GM21526 (cell line): ENCODE data around the gene AZIN2.
"Not testable (repeated sequence)": the region's sequence is repeated elsewhere in the genome, so short reads cannot be mapped to it uniquely, and the experiment has no call there.

Experiments
- ATAC-seq: cut with Tn5 transposase; IDR thresholded peaks from one replicate; pipeline ENCODE4 v1.9.1; 2021; ENCODE audit warnings: moderate library complexity; ENCODE audit not compliant: unreplicated experiment, low FRiP score

The AZIN2 gene

DNA sequence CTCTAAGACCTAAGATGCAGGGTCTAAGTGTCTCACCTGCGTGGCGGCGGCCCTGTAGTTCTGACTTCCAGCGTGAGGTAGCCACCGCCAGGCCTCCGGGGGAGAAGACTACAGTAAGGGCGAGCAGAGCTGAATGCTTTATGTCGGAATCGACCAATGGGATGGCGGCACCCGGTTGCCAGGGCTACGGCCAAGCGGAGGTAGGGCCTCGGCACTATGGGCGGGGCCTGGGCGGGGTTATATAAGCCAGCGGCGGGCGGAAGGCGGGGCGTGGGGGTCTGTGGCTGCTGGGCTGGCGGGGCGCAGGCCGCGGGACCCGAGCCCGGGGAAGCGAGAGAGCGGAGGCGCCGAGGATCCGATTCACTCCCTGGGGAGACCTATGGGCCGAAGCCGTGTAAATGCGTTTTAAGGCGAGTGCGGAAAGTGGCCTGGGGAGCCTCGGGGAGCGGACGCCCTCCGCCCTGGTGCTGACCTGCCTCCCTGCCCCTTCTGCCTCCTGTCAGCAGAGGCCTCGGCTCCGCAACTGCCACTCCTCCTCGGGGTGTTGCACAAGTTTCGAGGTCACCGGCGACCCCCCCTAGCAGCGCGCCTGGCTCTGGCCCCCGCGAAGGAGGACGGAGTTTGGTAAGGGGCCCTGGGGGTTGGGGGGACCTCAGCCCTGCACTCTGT is at the start of gene AZIN2:
TSS of gene AZIN2 (plus strand) at position 269 of the 669 bp plus-strand sequence. CDS start 1,097 bp downstream, outside the sequence.
- ATAC-seq: peak; percentile 89

DNA sequence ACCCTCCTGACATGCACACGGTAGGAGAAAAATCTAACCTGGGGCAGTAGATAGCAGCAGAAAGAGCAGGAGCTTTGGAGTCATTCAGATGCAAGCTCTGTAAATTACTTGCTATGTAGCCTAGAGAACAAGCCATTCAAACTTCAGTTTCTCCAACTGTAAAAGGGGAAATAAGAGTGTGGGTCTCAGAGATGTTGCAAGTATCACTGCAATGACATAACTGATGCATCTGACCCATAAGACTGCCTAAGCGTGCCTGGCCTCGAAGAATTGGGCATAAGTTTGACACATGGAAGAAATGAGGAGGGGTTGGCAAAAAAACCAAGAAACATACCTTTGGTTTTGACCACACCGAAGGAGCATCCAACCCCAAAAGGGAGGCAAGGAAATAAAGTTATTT is 49.4 kb upstream of the AZIN2 start:
- ATAC-seq: no peak

DNA sequence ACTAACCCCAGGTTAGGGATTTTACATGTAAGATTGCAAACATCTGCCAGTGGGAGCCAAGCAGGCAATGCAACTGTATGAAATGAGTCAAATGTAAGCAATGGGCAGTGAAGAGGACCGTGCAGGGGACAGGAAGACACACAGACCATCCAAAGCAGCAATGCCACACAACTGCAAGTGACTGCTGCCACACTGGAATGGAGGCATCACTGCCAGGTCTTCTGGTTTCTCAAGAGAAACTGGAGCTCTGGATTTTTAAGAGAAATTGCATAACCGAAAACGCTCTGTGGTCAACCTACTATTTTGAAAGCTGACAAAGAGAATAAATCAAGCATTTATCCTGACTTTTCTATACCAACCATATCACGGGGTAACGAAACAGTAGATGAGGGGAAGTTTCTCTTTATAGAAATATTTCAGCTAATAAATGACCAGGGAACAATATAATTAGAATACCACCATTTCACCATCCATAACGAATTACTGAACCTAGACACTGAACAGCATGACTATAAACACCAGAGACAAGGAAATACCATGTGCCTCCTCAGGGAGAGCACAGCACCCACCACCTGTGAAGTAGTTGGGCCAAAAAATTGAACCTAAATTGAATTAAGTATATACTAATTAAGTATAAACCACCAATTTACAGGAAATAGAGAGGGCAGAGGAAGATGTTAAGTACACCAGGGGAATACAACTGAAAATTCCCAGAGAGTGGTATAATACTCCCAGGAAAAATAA is 48.7 kb upstream of the AZIN2 start:
- ATAC-seq: no peak

DNA sequence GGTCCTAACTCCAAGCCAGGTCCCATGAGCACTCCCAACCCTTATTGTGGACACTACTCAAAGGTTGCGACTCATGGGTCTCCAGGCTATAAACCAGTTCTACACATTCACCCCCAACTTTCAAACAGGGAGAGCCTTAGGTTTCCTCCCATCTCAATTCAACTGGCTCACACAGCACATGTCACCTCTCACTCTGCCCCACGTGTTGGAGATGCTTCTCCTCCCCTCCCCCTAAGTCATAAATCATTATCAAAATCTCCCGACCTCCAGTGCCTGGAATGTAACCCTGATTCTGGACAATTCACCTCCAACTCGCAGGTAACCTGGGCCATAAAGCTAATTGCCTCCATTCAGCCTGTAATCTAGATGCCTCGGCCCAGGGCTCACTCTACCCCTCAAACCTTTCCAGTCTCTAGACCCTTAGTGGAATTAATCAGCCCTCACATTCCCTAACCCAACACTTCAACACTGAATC is 44.9 kb upstream of the AZIN2 start:
- ATAC-seq: no peak

DNA sequence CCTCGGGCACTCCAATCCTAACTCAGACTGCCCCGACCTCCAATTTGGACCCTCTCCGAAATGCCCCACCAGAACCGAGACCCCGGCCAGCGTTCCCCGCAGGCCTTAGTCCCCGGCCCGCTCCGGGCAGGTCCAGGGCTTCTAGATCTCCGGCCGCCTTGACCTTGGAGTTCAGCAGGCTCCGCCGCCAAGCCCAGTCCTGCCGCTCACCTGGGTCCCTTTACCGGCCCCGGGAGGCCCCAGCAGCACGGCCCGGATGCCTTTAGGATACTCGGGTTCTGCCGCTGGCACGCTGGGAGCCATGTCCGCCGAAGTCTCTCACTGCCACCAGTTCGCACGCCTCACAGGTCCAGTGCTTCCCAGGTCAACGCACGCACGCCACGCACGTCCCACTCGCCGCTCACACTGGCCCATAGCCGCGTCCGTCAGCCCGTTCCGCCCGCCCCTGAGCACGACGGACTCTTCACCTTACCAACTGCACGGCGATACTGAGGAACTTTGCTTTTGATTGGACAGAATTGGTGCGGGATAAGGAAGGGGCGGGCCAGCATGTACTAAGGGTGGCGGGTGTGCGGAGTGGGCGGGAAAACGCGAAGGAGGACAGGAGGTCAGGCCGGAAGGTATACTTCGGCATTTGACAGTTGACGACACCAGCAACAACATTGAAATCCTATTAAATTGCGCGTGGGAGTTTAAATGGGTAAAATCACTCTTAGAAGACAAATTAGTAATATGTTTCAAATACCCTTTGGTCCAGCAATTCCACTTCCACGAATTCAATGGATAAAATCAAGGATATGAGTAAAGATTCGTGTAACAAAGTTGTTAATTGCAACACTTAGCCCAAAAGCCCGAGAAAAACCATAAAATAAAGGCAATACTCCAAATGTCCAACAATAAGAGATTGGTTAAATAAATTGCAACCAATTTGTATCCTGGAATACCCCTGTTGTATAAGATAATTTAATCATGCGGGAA is 44.1 kb upstream of the AZIN2 start, which contains the start of gene AK2:
TSS of gene AK2 (minus strand) at position 358 of the 978 bp plus-strand sequence. CDS start at position 303, 55 bp downstream.
- ATAC-seq: peak; percentile 97

DNA sequence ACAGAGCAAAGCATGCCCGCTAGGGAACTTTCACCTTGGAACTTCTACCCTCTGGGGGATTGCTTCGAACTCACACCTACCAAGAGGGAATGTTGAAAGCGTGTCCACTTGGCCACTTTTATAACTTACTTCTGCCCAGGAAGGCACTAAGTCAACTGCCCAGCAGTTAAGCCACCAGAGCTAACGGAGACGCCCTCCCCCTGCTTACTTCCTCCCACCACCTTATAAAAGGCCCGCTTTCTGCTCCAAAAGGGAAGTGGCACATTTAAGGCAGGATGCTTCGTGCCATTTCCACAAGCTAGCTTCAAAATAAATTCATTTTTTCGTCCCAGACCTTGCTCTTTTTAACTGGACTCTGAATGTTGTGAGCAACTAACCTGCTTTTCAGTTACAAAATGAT is 41.1 kb upstream of the AZIN2 start:
- no peak for ATAC-seq

- no peak for ATAC-seq
Measured at GRCh38 chr1:33041026-33041425, 39.9 kb upstream of the AZIN2 start.

DNA sequence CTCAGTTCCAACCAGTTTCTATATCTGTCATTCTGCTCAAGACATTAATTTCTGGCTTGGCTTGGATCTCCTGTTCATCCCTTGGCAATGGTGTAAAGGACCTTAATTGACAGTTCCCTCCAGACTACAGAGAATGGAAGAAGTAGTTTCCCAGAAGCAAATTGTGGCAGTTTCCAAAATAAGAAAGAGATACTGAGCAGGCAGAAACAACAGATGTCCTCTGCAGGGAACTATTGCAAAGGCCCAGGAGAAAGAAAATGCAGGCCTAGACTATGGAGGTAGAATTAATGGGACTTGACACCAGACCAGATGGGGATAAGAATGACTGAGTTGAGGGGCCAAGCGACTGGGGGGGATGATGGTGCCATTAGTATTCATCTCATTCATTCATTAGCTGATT is 38.1 kb upstream of the AZIN2 start:
- ATAC-seq: no peak

GRCh38 chr1:33043267-33044092 is 37.5 kb upstream of the AZIN2 start:
- no peak for ATAC-seq

- no peak for ATAC-seq
Measured at GRCh38 chr1:33045246-33045645, 35.7 kb upstream of the AZIN2 start.

DNA sequence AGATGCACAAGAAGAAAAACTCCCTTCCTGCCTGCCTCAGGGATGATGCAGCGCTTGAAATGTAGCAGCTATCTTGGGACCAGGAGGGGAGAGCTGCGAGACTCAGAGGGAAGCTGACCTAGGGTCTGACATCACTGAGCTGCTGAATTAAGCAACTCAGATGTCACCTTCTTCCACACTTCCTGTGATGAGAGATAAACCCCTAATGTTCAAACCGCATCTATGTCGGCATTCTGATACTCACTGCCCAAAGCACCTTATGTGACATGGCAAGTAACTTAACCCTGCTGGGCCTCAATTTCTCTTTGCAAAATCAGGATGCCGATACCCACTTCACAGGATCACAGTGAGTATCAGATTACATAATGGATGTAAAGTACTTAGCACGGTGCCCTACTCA is 35.1 kb upstream of the AZIN2 start:
- no peak for ATAC-seq

DNA sequence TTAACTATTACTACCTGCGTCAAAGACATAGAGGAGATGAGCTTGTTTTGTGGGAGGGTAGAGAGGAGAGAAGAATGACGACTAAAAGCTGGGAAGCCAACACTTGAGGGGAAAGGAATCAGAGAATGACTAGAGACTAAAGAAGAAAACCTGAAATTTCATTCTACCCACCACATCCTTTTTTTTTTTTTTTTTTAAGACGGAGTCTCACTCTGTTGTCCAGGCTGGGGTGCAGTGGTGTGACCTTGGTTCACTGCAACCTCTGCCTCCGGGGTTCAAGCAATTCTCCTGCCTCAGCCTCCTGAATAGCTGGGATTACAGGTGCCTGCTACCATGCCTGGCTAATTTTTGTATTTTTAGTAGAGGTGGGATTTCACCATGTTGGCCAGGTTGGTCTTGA is 34.7 kb upstream of the AZIN2 start:
- not testable (repeated sequence) for ATAC-seq

DNA sequence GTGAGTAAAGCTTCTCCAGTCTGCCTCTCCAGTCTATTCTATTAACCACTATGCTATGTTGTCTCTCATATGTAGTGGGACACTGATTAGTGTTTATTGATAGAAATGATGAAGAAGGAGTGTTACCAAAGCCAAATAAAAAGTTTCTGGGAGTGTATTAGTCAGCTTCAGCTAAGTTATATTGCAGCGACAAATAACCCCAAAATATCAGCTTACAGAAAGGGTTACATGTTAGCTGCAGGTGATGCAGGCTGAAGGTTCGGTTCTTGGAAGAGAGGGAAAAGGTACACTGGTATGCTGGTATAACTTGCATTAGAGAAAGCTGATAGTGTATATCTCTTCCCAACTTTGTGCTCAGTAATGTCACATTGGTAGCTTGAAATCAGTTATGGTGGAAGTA is 33.7 kb upstream of the AZIN2 start:
- no peak for ATAC-seq

- no peak for ATAC-seq
Measured at GRCh38 chr1:33047839-33048305, 33.1 kb upstream of the AZIN2 start.

DNA sequence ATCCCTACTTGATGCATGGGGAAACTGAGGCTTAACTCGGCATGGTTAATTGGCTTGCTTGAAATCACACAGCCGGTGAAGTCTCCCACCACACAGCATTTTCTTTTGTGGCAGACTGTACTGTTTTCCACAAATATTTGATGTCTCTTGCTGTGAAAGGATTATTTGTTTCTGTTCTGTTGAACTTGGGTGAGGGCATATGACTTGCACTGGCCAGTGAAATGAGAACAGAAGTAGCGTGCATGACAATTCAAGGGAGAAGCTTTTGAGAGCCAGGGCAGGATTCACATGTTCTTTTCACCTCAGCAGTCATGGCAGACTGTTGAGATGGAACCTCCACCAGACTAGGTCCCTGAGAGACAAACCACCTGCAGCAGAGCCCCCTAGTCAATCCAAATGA is 32.5 kb upstream of the AZIN2 start:
- ATAC-seq: no peak

GRCh38 chr1:33049371-33049770 is 31.6 kb upstream of the AZIN2 start:
- no peak for ATAC-seq

- ATAC-seq: no peak
Measured at GRCh38 chr1:33050221-33051076, 30.5 kb upstream of the AZIN2 start.

GRCh38 chr1:33055210-33056008 is 25.5 kb upstream of the AZIN2 start:
- no peak for ATAC-seq
